SU-DHL-6 (cell line): ENCODE data around the gene PDZRN3.

Experiments used
- H2AFZ ChIP-seq: fragments of 200-600 bp; sonication (generic); 2 replicates; pipeline ENCODE4 v1.6.1; 2014; ENCODE audit warnings: low read depth, mild to moderate bottlenecking, moderate library complexity, mixed read lengths, antibody characterized with exemption, low read length; ENCODE audit not compliant: severe bottlenecking
- H3F3A ChIP-seq: fragments of 200-600 bp; shearing (Covaris generic); 2 replicates; pipeline ENCODE4 v1.6.0; 2016; ENCODE audit warnings: antibody characterized with exemption, mild to moderate bottlenecking; ENCODE audit not compliant: insufficient read depth
- H3K27ac ChIP-seq: fragments of 200-600 bp; sonication (generic); 2 replicates; pipeline ENCODE4 v1.5.1; 2016; ENCODE audit warnings: low read depth, mild to moderate bottlenecking, low read length, moderate library complexity, mixed read lengths
- H3K27me3 ChIP-seq: fragments of 200-600 bp; sonication (generic), shearing (Covaris generic); 2 replicates; pipeline ENCODE4 v1.6.0; 2014; ENCODE audit warnings: mild to moderate bottlenecking, low read length
- H3K36me3 ChIP-seq: fragments of 200-600 bp; sonication (generic); 2 replicates; pipeline ENCODE4 v1.6.1; 2014; ENCODE audit warnings: mild to moderate bottlenecking, low read length, mixed read lengths
- H3K4me2 ChIP-seq: fragments of 300-600, 200-600 bp; shearing (Covaris generic), sonication (generic); 2 replicates; pipeline ENCODE4 v1.6.0; 2014; ENCODE audit warnings: low read length, low read depth, mild to moderate bottlenecking; ENCODE audit not compliant: poor library complexity, severe bottlenecking
- H3K4me3 ChIP-seq: fragments of 200-600 bp; sonication (generic); 2 replicates; pipeline ENCODE4 v1.5.1; 2014; ENCODE audit warnings: antibody characterized with exemption, low read length, mild to moderate bottlenecking, mixed read lengths; ENCODE audit not compliant: insufficient read depth, poor library complexity, severe bottlenecking
- H3K79me2 ChIP-seq: fragments of 200-600 bp; sonication (generic); 2 replicates; pipeline ENCODE4 v1.6.1; 2014; ENCODE audit warnings: mild to moderate bottlenecking, low read length, moderate library complexity; ENCODE audit not compliant: insufficient read depth
- H3K9ac ChIP-seq: fragments of 200-600 bp; sonication (generic); 2 replicates; pipeline ENCODE4 v1.7.0; 2014; ENCODE audit warnings: mild to moderate bottlenecking, low read length
- H3K9me2 ChIP-seq: fragments of 200-600 bp; sonication (generic); replicated peaks from 2 replicates; pipeline ENCODE4 v1.6.1; 2014; ENCODE audit warnings: low read length; ENCODE audit not compliant: insufficient read depth
- H3K9me3 ChIP-seq: fragments of 200-600 bp; sonication (generic); 2 replicates; pipeline ENCODE4 v1.6.1; 2014; ENCODE audit warnings: low read length, mixed read lengths; ENCODE audit not compliant: insufficient read depth
- H4K20me1 ChIP-seq: fragments of 200-600 bp; sonication (generic); 2 replicates; pipeline ENCODE4 v1.6.1; 2014; ENCODE audit warnings: low read depth, mild to moderate bottlenecking, antibody characterized with exemption, low read length, moderate library complexity, mixed read lengths
- CTCF ChIP-seq: fragments of 200-600 bp; sonication (generic); IDR thresholded peaks from one replicate; pipeline ENCODE4 v1.5.1; 2017; ENCODE audit warnings: antibody characterized with exemption, mild to moderate bottlenecking, low read length, moderate library complexity; ENCODE audit not compliant: insufficient read depth, poor library complexity, severe bottlenecking
- EZH2phosphoT487 ChIP-seq: fragments of 200-600 bp; sonication (generic), shearing (Covaris generic); conservative IDR thresholded peaks from 2 replicates; pipeline ENCODE4 v1.6.1; 2018; ENCODE audit warnings: mild to moderate bottlenecking, antibody characterized with exemption, low read length, moderate library complexity, mixed read lengths

Gene PDZRN3

DNA sequence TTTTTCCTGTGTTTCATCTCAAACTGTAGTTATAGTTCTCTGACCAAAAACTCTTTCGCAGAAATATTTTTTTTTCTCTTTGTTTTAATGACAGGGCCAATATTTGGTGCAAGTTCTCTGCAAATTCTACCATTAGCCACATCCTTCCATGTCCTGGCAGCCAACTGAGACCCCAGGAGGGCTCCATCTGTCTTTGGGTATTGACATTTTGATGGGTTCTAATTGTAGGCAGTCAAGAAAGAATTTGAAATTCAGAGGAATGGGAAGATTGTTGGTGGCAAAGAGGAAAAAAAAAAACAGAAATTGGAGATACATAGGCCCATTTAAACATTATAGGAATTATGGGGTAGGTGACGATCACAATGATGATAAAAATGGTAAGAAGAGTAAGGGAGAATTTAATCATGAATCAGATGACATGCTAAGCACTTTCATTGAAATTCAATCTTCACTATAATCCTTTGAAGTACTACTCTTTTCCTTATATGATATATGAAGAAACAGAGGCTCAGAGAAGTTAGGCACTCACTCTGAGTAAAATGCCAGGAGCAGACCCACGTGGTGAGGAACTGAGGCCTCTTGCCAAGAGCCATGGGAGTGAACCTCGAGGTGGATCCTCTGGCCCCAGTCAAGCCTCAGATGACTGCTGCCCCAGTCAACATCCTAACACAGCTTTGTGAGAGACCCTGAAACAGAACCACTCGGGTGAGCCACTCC, 151.4 kb downstream of the PDZRN3 start:
- no peaks in the 10 kb centered on the region for H3F3A ChIP-seq
- no peak overlapping the region for H3K4me3 ChIP-seq
- H3K4me2 ChIP-seq, result no peak overlapping the region
- H3K9me3 ChIP-seq, result 0 out of 2 replicates have a peak, but pooled peaks cover 15% of the 10 kb centered on the region
- no peak overlapping the region for H2AFZ ChIP-seq
- no peak for TF ChIP-seq EZH2phosphoT487
- TF ChIP-seq CTCF, result no peak
- no peaks in the 10 kb centered on the region for H3K9me2 ChIP-seq
- no peak overlapping the region for H3K9ac ChIP-seq
- no peaks in the 10 kb centered on the region for H3K79me2 ChIP-seq
- no peaks in the 10 kb centered on the region for H4K20me1 ChIP-seq
- no peak overlapping the region for H3K27ac ChIP-seq
- no peaks in the 10 kb centered on the region for H3K36me3 ChIP-seq
- no peaks in the 10 kb centered on the region for H3K27me3 ChIP-seq

- no peak overlapping the region for H2AFZ ChIP-seq
- no peaks in the 10 kb centered on the region for H3K9me2 ChIP-seq
- H4K20me1 ChIP-seq, result no peaks in the 10 kb centered on the region
- no peak overlapping the region for H3K9ac ChIP-seq
- no peak for TF ChIP-seq CTCF
- no peak for TF ChIP-seq EZH2phosphoT487
- H3K27me3 ChIP-seq, result no peaks in the 10 kb centered on the region
- H3F3A ChIP-seq, result no peaks in the 10 kb centered on the region
- 0 out of 2 replicates have a peak, but pooled peaks cover 13% of the 10 kb centered on the region for H3K9me3 ChIP-seq
- H3K4me2 ChIP-seq, result no peak overlapping the region
- no peaks in the 10 kb centered on the region for H3K79me2 ChIP-seq
- no peaks in the 10 kb centered on the region for H3K36me3 ChIP-seq
- no peak overlapping the region for H3K4me3 ChIP-seq
- H3K27ac ChIP-seq, result no peak overlapping the region
These were observed 152.6 kb downstream of the PDZRN3 start for GRCh38 chr3:73471986-73472787.

- Histone ChIP-seq H3F3A (no peaks in the 10 kb centered on the region), H3K27ac (no peak overlapping the region)
These were observed 153.9 kb downstream of the PDZRN3 start for GRCh38 chr3:73470860-73471259.

More at GRCh38 chr3:73470860-73471259, 153.9 kb downstream of the PDZRN3 start:
- Histone ChIP-seq H3K4me3 (no peak overlapping the region), H3K79me2 (no peaks in the 10 kb centered on the region), H3K9me2 (no peaks in the 10 kb centered on the region), H4K20me1 (no peaks in the 10 kb centered on the region), H3K9me3 (no peaks in the 10 kb centered on the region), H3K27me3 (no peaks in the 10 kb centered on the region), H3K36me3 (no peaks in the 10 kb centered on the region), H2AFZ (no peak overlapping the region), H3K9ac (no peak overlapping the region), H3K4me2 (no peak overlapping the region)
- no peak for TF ChIP-seq EZH2phosphoT487
- TF ChIP-seq CTCF, result no peak
